Glomerular visceral epithelial cell (primary cell): ENCODE results near the gene P2RX6.
"Not testable (repeated sequence)": the region's sequence is repeated elsewhere in the genome, so short reads cannot be mapped to it uniquely, and the experiment has no call there.

Source experiments
- DNase-seq: peaks from one replicate; pipeline ENCODE4 v3.0.0-alpha.2; 2016; ENCODE audit errors: extremely low spot score

P2RX6 gene

GRCh38 chr22:21014726-21015465 is at the start of gene P2RX6:
Gene P2RX6 (plus strand): TSS chr22:21015165. CDS start chr22:21015175, 10 bp downstream.
- peak; percentile 42 for DNase-seq

GRCh38 chr22:20965888-20966855 is 48.8 kb upstream of the P2RX6 start:
- DNase-seq: no peak

GRCh38 chr22:20966883-20967696 is 47.9 kb upstream of the P2RX6 start, which contains the start of gene AIFM3:
Gene AIFM3 (plus strand): TSS chr22:20967255. CDS start chr22:20967945, 690 bp downstream.
- no peak for DNase-seq

- no peak for DNase-seq
Measured at GRCh38 chr22:20967697-20968211, 47.2 kb upstream of the P2RX6 start.

- no peak for DNase-seq
Measured at GRCh38 chr22:20968281-20968977, 46.5 kb upstream of the P2RX6 start.

GRCh38 chr22:20970939-20971657 is 43.9 kb upstream of the P2RX6 start:
- no peak for DNase-seq

- not testable (repeated sequence) for DNase-seq
Measured at GRCh38 chr22:20972014-20972694, 42.8 kb upstream of the P2RX6 start.

GRCh38 chr22:20972933-20973577 is 41.9 kb upstream of the P2RX6 start:
- DNase-seq: no peak

- no peak for DNase-seq
Measured at GRCh38 chr22:20973634-20974286, 41.2 kb upstream of the P2RX6 start.

- DNase-seq: no peak
Measured at GRCh38 chr22:20974336-20974955, 40.5 kb upstream of the P2RX6 start.

- no peak for DNase-seq
Measured at GRCh38 chr22:20975541-20976290, 39.2 kb upstream of the P2RX6 start.

GRCh38 chr22:20976291-20976877 is 38.6 kb upstream of the P2RX6 start:
- DNase-seq: no peak

GRCh38 chr22:20977019-20977418 is 37.9 kb upstream of the P2RX6 start:
- DNase-seq: no peak

- no peak for DNase-seq
Measured at GRCh38 chr22:20977516-20978170, 37.3 kb upstream of the P2RX6 start.

GRCh38 chr22:20978419-20978818 is 36.5 kb upstream of the P2RX6 start:
- DNase-seq: no peak

- no peak for DNase-seq
Measured at GRCh38 chr22:20979243-20979809, 35.6 kb upstream of the P2RX6 start.
